Limb (tissue), 2 donors: ENCODE results near the gene F2RL1.
"Not testable (repeated sequence)": the region's sequence is repeated elsewhere in the genome, so short reads cannot be mapped to it uniquely, and the experiment has no call there.

Experiments
- DNase-seq, 2 donors: peaks; one replicate each; pipeline ENCODE4 v3.0.0-alpha.2; 2016; ENCODE audit errors: extremely low spot score in 2 of 2

The F2RL1 gene, protein sequence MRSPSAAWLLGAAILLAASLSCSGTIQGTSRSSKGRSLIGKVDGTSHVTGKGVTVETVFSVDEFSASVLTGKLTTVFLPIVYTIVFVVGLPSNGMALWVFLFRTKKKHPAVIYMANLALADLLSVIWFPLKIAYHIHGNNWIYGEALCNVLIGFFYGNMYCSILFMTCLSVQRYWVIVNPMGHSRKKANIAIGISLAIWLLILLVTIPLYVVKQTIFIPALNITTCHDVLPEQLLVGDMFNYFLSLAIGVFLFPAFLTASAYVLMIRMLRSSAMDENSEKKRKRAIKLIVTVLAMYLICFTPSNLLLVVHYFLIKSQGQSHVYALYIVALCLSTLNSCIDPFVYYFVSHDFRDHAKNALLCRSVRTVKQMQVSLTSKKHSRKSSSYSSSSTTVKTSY

GRCh38 chr5:76818844-76819831 lies at the start of gene F2RL1:
F2RL1 (plus strand) TSS chr5:76819030; CDS start chr5:76819183, 153 bp downstream.
- DNase-seq = peak in 1 of 2 donors; percentile 79

GRCh38 chr5:76771041-76771440 lies 47.8 kb upstream of the F2RL1 start:
- not testable (repeated sequence) for DNase-seq

GRCh38 chr5:76771705-76772405 lies 47.0 kb upstream of the F2RL1 start:
- no peak for DNase-seq

GRCh38 chr5:76775921-76776320 lies 42.9 kb upstream of the F2RL1 start:
- no peak for DNase-seq

- DNase-seq = no peak
Observed at GRCh38 chr5:76776391-76776790, 42.4 kb upstream of the F2RL1 start.

- not testable (repeated sequence) for DNase-seq
Observed at GRCh38 chr5:76780616-76781015, 38.2 kb upstream of the F2RL1 start.

- no peak for DNase-seq
Observed at GRCh38 chr5:76781775-76782174, 37.1 kb upstream of the F2RL1 start.

DNA sequence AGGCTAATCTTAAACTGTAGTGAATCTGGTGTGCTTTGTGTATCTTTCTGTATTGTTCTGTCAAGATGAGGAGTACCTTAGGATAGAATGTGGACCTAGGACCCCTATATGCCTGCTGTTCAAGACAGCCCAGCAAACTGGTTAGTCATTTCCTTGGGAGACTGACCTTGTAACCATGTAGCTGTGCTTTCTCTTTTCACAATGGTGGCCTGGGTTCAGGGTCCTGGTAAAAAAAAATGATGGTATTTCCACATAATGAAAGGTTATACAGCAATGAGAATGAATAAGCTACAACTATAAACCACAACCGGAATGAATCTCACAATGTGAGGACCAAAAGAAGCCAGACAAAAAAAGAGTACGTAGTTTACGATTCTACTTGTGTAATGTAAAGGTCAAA lies 36.4 kb upstream of the F2RL1 start:
- no peak for DNase-seq

- DNase-seq = peak; percentile 76 to 82
Observed at GRCh38 chr5:76787237-76787636, 31.6 kb upstream of the F2RL1 start.

DNA sequence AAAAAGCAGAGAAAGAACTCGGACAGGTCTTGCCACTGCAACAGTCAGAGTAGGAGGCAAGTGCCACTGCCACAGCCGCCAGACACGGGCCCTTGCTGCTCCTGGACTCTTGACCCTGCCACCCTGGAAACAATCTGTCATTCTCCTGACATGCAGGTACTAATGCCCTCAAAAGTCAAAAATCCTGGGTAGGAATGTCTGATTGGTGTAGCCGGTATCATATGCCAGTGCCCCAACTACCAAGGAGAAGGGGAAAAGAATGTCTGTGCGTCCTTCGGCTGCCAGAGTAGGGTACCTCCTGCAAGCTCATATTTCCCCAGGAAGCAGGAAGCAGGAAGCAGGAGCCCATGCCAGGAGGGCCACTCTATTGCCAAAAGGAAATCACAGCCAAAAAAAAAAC lies 30.5 kb upstream of the F2RL1 start:
- no peak for DNase-seq

DNA sequence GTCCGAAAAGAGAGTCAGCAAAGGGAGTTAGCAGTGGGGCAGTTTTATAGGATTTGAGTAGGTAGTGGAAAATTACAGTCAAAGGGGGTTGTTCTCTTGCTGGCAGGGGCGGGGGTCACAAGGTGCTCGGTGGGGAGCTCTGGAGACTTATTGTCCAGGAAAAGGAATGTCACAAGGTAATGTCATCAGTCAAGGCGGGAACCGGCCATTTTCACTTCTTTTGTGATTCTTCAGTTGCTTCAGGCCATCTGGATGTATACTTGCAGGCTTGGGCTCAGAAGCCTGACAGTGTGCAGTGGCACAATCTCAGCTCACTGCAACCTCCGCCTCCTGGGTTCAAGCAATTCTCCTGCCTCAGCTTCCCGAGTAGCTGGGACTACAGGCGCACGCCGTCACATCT lies 29.6 kb upstream of the F2RL1 start:
- DNase-seq = not testable (repeated sequence)

DNA sequence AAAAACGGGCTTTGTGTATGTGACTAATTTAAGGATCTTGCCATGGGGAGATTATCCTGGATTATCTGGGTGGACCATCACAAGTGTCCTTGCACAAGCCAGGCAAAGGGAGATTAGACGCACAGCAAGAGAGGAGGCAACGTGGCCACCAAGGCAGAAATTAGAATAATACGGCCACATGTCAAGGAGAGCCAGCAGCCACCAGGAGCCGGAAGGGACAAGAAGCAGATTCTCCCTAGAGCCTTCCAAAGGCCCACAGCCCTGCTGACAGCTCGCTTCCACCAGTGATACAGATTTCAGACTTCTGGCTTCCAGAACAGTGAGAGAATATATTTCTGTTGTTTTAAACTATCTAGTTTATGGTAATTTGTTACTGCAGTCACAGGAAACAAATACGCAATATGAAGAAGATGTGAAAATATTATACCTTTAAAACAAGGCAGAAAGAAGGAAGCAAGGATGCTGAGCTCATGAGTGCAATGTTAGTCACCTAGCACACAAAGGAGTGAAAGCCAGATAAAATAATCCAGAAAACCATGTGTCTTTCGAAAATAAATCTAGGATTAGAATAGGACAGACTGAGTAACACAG lies 28.7 kb upstream of the F2RL1 start:
- no peak for DNase-seq

DNA sequence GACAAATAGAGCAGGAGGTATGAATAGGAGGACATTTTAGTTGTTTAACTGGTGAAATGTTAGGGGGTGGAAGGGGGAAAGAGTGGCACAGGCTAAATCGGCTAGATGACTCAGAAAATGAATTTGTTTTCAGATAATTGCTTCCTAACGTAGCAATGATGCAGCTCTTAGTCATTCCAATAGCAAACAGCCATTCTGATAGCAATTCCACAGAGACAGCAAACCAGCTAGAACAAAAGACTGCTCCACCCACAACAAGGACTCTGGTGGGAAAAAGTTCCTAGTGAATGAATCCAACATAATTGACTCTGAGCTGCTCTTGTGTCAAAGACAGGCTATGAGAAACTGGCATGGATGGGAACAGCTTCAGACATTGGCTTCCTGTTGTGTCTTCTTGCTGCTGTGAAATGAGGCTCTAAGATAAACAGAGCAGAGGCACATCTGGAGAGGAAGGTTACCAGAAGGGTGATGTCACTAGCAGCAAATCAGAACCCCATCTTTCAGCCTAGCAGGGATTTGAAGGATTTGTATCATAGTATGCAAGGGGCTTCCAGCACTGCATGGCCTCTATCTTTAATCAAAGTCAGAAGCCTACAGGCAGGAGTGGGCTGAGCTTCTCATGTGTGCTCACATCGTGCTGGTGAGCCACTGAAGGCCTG lies 28.1 kb upstream of the F2RL1 start:
- peak; percentile 41 to 80 for DNase-seq

- DNase-seq = no peak
Observed at GRCh38 chr5:76791461-76791860, 27.4 kb upstream of the F2RL1 start.

- DNase-seq = no peak
Observed at GRCh38 chr5:76794871-76795270, 24.0 kb upstream of the F2RL1 start.

- no peak for DNase-seq
Observed at GRCh38 chr5:76799588-76799987, 19.2 kb upstream of the F2RL1 start.

DNA sequence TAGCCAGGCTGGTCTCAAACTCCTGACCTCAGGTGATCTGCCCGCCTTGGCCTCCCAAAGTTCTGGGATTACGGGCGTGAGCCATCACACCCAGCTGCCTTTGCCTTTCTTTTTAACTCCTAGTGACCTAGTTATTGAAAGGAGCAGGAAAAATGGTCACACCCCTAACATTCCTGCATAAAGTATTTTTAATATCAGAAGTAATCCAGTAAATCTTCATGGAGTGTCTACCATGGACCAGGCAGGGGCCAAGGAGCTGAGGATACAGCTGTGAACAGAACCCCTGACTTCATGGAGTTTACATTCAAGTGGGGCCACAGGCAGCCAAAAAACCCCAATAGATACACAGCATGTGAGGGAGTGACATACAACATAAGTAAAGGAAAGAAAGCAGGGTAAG lies 18.3 kb upstream of the F2RL1 start:
- DNase-seq = no peak

GRCh38 chr5:76801159-76801802 lies 17.5 kb upstream of the F2RL1 start:
- DNase-seq = no peak

DNA sequence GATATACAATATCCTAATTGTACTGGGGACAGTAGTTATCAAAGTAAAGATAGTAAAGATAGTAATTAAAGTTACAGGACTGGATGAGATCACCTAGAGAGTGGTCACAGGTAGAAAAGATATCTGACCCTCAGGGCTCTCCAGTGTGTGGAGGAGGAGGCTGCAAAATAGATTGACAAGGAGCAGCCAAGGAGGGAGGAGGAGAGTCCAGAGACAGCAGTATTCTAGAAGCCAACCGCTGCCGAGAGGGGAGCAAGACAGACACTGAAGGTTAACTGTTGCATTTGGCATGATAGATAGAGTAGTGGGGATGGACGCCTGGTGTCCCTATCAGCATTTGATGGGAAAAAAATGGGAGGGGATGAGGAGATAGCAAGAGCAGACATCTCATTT lies 17.0 kb upstream of the F2RL1 start:
- no peak for DNase-seq

DNA sequence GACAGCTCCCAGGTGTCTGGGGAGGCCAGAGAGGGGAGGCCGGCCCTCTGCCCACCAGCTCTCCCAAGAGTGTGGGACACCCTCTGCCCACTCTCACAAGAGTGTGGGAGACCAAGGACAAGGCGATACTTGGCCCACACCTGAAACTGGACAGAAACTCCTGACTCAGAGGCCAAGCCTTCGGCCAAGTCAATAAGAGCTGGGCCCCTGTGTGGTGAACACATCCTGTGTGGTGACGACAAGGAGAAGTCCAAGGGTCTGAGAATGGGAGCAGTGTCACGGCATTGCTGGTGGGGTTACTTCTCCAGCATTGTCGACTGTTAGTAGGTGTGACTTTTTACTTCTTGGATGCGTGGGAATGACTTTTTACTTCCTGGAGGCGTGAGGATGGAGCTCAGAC lies 14.6 kb upstream of the F2RL1 start:
- DNase-seq = no peak
